GM18498 (cell line): ENCODE results near the gene PCBP4.
"Not testable (repeated sequence)": the region's sequence is repeated elsewhere in the genome, so short reads cannot be mapped to it uniquely, and the experiment has no call there.

ENCODE experiments used
- ATAC-seq: cut with Tn5 transposase; IDR thresholded peaks from one replicate; pipeline ENCODE4 v1.9.1; 2021; ENCODE audit warnings: mild to moderate bottlenecking, moderate library complexity; ENCODE audit not compliant: unreplicated experiment

The PCBP4 gene

GRCh38 chr3:51995346-51996163 is 28.3 kb upstream of the PCBP4 start, which contains the start of gene RPL29:
Gene RPL29, minus strand, starts transcription at chr3:51995895. Its CDS starts 434 bp downstream, at chr3:51995461.
- peak; percentile 86 for ATAC-seq

GRCh38 chr3:51994530-51994929 is 27.3 kb upstream of the PCBP4 start:
- ATAC-seq, result no peak

- ATAC-seq, result not testable (repeated sequence)
Measured at GRCh38 chr3:51993657-51994056, 26.4 kb upstream of the PCBP4 start.

GRCh38 chr3:51992017-51992682 is 24.9 kb upstream of the PCBP4 start:
- no peak for ATAC-seq

GRCh38 chr3:51990501-51990971 is 23.3 kb upstream of the PCBP4 start:
- not testable (repeated sequence) for ATAC-seq

- no peak for ATAC-seq
Measured at GRCh38 chr3:51988286-51989146, 21.3 kb upstream of the PCBP4 start.

- no peak for ATAC-seq
Measured at GRCh38 chr3:51987568-51987967, 20.3 kb upstream of the PCBP4 start.

GRCh38 chr3:51986010-51986947 is 19.0 kb upstream of the PCBP4 start:
- ATAC-seq, result no peak

- no peak for ATAC-seq
Measured at GRCh38 chr3:51985063-51985462, 17.8 kb upstream of the PCBP4 start.

GRCh38 chr3:51984269-51984647 is 17.0 kb upstream of the PCBP4 start:
- ATAC-seq, result no peak

- ATAC-seq, result no peak
Measured at GRCh38 chr3:51983578-51984268, 16.5 kb upstream of the PCBP4 start.

- peak; percentile 81 for ATAC-seq
Measured at GRCh38 chr3:51982838-51983577, 15.8 kb upstream of the PCBP4 start, which contains the start of gene ACY1. Gene ACY1, plus strand, starts transcription at chr3:51983535. Its CDS starts 530 bp downstream, at chr3:51984065.

GRCh38 chr3:51982352-51982837 is 15.1 kb upstream of the PCBP4 start:
- ATAC-seq, result peak; percentile 53

GRCh38 chr3:51980253-51980652 is 13.0 kb upstream of the PCBP4 start:
- ATAC-seq, result no peak

- ATAC-seq, result no peak
Measured at GRCh38 chr3:51978143-51978502, 10.9 kb upstream of the PCBP4 start.

- ATAC-seq, result no peak
Measured at GRCh38 chr3:51977446-51978142, 10.3 kb upstream of the PCBP4 start.

- ATAC-seq, result no peak
Measured at GRCh38 chr3:51975852-51976549, 8.7 kb upstream of the PCBP4 start.
